GM12878 (cell line): ENCODE results near the gene NDUFB7. TPM values are rescaled to one million over a fixed set of nuclear protein-coding genes. Genes with fewer than 3 reads are reported as not detected.
A peak's percentile ranks its signal among the peaks of the same experiment; 100 is the strongest.

Source experiments
- ATAC-seq: fragments of 200-7000 bp; cut with Tn5 transposase; 3 replicates; pipeline ENCODE4 v1.9.1; 2020; ENCODE audit warnings: mild to moderate bottlenecking, moderate library complexity
- Bru-seq: library from RNA; stranded (reverse); fragments of 400-500 nt; gene quantifications from one replicate; lab custom pipeline; 2021; lab: Mats Ljungman, UMichigan
- BruChase-seq, 2 experiments: library from RNA; stranded (reverse); fragments of 400-500 nt; gene quantifications; one replicate each; lab custom pipeline; 2021; lab: Mats Ljungman, UMichigan
- BruUV-seq: library from RNA; stranded (reverse); fragments of 400-500 nt; replicated peaks from 2 replicates; lab custom pipeline; 2021; lab: Mats Ljungman, UMichigan
- CTCF ChIA-PET: fragments of 300-600 bp; sonication (Branson Sonifier 250); formaldehyde crosslinking; extraction: SDS; loops from one replicate; lab custom pipeline; 2021; ENCODE audit warnings: inconsistent platforms; lab: Yijun Ruan, JAX
- POLR2A ChIA-PET: fragments of 350-600 bp; formaldehyde crosslinking; extraction: SDS; loops from one replicate; lab custom pipeline; 2021; ENCODE audit warnings: inconsistent platforms; lab: Charles Lee
- RAD21 ChIA-PET: fragments of 300-600 bp; sonication (Branson Sonifier 250); formaldehyde crosslinking; loops from one replicate; lab custom pipeline; 2023; ENCODE audit warnings: antibody characterized with exemption; ENCODE audit not compliant: unreplicated experiment; lab: Charles Lee
- SMC1A ChIA-PET: fragments of 300-600 bp; sonication (Branson Sonifier 250); formaldehyde crosslinking; loops from one replicate; lab custom pipeline; 2023; ENCODE audit not compliant: unreplicated experiment, uncharacterized antibody; lab: Charles Lee
- DNase-seq: peaks from one replicate; pipeline ENCODE4 v3.0.0-alpha.2; 2011; ENCODE audit warnings: low read depth, low spot score
- FAIRE-seq: peaks from 3 replicates; lab custom pipeline; 2011; peaks lifted over from hg19 to GRCh38; lab: Jason Lieb, UNC
- H2AFZ ChIP-seq: 2 replicates; pipeline ENCODE4 v1.6.0; 2011; ENCODE audit warnings: low read depth, low read length, control low read depth; ENCODE audit not compliant: control insufficient read depth
- H3K27ac ChIP-seq: 2 replicates; pipeline ENCODE4 v1.5.1; 2011; ENCODE audit warnings: control low read depth; ENCODE audit not compliant: control insufficient read depth, insufficient read depth
- H3K27me3 ChIP-seq, 2 experiments: replicated peaks in 1 of 2; 2 replicates each; pipeline versions ENCODE4 v1.6.0 to v1.6.1; 2011; ENCODE audit warnings: low read length in 1 of 2; ENCODE audit not compliant: control insufficient read depth in 2 of 2, insufficient read depth in 2 of 2
- H3K36me3 ChIP-seq, 2 experiments: 2 replicates each; pipeline ENCODE4 v1.5.1; 2011; ENCODE audit warnings: low read length in 1 of 2; ENCODE audit not compliant: control insufficient read depth in 2 of 2, insufficient read depth in 2 of 2
- H3K4me1 ChIP-seq: 2 replicates; pipeline ENCODE4 v1.6.1; 2011; ENCODE audit warnings: mild to moderate bottlenecking, low read length, moderate library complexity, mixed read lengths; ENCODE audit not compliant: control insufficient read depth, insufficient read depth
- H3K4me2 ChIP-seq: 2 replicates; pipeline ENCODE4 v1.6.0; 2011; ENCODE audit warnings: control low read depth; ENCODE audit not compliant: control insufficient read depth, insufficient read depth
- H3K4me3 ChIP-seq: fragments of 200-600 bp; sonication (generic); 2 replicates; pipeline ENCODE4 v1.5.1; 2016
- H3K79me2 ChIP-seq: 2 replicates; pipeline ENCODE4 v1.6.0; 2011; ENCODE audit warnings: low read length; ENCODE audit not compliant: control insufficient read depth, insufficient read depth
- H3K9ac ChIP-seq: 2 replicates; pipeline ENCODE4 v1.8.0; 2011; ENCODE audit warnings: low read length, control low read depth, mixed read lengths; ENCODE audit not compliant: control insufficient read depth, insufficient read depth
- H3K9me3 ChIP-seq: replicated peaks from 3 replicates; pipeline ENCODE4 v1.5.1; 2011; ENCODE audit warnings: mild to moderate bottlenecking, low read length; ENCODE audit not compliant: control insufficient read depth, insufficient read depth
- H4K20me1 ChIP-seq: 2 replicates; pipeline ENCODE4 v1.6.0; 2011; ENCODE audit not compliant: control insufficient read depth, insufficient read depth
- CREM ChIP-seq: IDR thresholded peaks from 2 replicates; pipeline ENCODE4 v1.6.1; 2014; ENCODE audit warnings: antibody characterized with exemption, low read depth
- FOXM1 ChIP-seq: IDR thresholded peaks from 2 replicates; pipeline ENCODE4 v1.6.1; 2012; ENCODE audit warnings: low read depth, mild to moderate bottlenecking, inconsistent platforms, low read length, moderate library complexity
- GATAD2B ChIP-seq: fragments of 450-650 bp; conservative IDR thresholded peaks from 2 replicates; pipeline ENCODE4 v1.6.1; 2017; ENCODE audit warnings: low read depth, mild to moderate bottlenecking, moderate library complexity
- HCFC1 ChIP-seq: fragments of 150-350 bp; IDR thresholded peaks from 2 replicates; pipeline ENCODE4 v1.6.1; 2014; ENCODE audit warnings: low read length
- IKZF1 ChIP-seq: fragments of 450-650 bp; conservative IDR thresholded peaks from 2 replicates; pipeline ENCODE4 v1.6.1; 2017; ENCODE audit warnings: antibody characterized with exemption, mild to moderate bottlenecking
- MTA2 ChIP-seq: fragments of 450-650 bp; IDR thresholded peaks from 2 replicates; pipeline ENCODE4 v1.6.1; 2016; ENCODE audit warnings: low read depth, mild to moderate bottlenecking, moderate library complexity
- POLR2A ChIP-seq: IDR thresholded peaks from 2 replicates; pipeline ENCODE4 v1.6.1; 2011; ENCODE audit warnings: low read depth, mild to moderate bottlenecking, low read length
- RAD21 ChIP-seq: IDR thresholded peaks from 2 replicates; pipeline ENCODE4 v1.6.1; 2011; ENCODE audit warnings: mild to moderate bottlenecking, low read depth, low read length, moderate library complexity; ENCODE audit not compliant: insufficient read depth
- RUNX3 ChIP-seq: IDR thresholded peaks from 2 replicates; pipeline ENCODE4 v1.6.1; 2012; ENCODE audit warnings: low read length, inconsistent platforms
- SIX5 ChIP-seq: IDR thresholded peaks from 2 replicates; pipeline ENCODE4 v1.6.1; 2011; ENCODE audit warnings: mild to moderate bottlenecking, low read depth, low read length, moderate library complexity; ENCODE audit not compliant: severe bottlenecking
- SREBF1 ChIP-seq: IDR thresholded peaks from 2 replicates; pipeline ENCODE4 v1.6.1; 2012; ENCODE audit warnings: mild to moderate bottlenecking, low read length
- SREBF2 ChIP-seq: IDR thresholded peaks from 2 replicates; pipeline ENCODE4 v1.6.1; 2012; ENCODE audit warnings: mild to moderate bottlenecking, low read length
- YY1 ChIP-seq: IDR thresholded peaks from 2 replicates; pipeline ENCODE4 v1.6.1; 2011; ENCODE audit warnings: low read depth, mild to moderate bottlenecking, low read length
- WGBS: methylation state at CpG from one replicate; pipeline ENCODE4 v1.1.6; 2016; ENCODE audit warnings: low lambda C conversion rate; ENCODE audit not compliant: insufficient replicate concordance, insufficient coverage; ENCODE audit errors: missing lambda C conversion rate; 5-methylcytosine and 5-hydroxymethylcytosine counted together
- in situ Hi-C: fragments of 300-500 bp; cut with MboI; formaldehyde crosslinking; loops from 9 replicates; pipeline ENCODE4 v1.14.3; 2018; ENCODE audit warnings: mixed read lengths
- intact Hi-C: fragments of 100-400 bp; cut with micrococcal nuclease; formaldehyde crosslinking; loops from one replicate; pipeline ENCODE4 v1.14.2; 2022; ENCODE audit not compliant: unreplicated experiment
- long read RNA-seq, 2 experiments: library from polyadenylated mRNA; unstranded; transcript quantifications; one replicate each; pipeline ENCODE4 v2.0.0, GENCODE V29; 2019 to 2020
- polyA minus RNA-seq, 3 experiments: library from RNA; depleted of rRNA, polyadenylated mRNA; stranded (reverse); fragments of >200 nt; gene quantifications; 2 replicates each; pipeline ENCODE4 v1.2.3, GENCODE V29; 2011
- polyA plus RNA-seq, 11 experiments: library from polyadenylated mRNA; depleted of rRNA in 4 of 11; unstranded in 6 of 11; stranded (reverse) in 5 of 11; fragments of >200 nt; fragmentation: Nextera tagmentation in 4 of 11; fragmentation: Illumina TruSeq in 1 of 11; extraction: Ambion mirVana in 4 of 11; extraction: Trizol in 1 of 11; gene quantifications; 1 replicate in 1 of 11; 2 replicates in 10 of 11; pipeline versions ENCODE4 v1.2.1 to v1.2.3, GENCODE V29; 2011 to 2016; ENCODE audit warnings: inconsistent platforms in 2 of 11, missing spikeins in 2 of 11, low read depth in 1 of 11
- total RNA-seq, 4 experiments: library from RNA; depleted of rRNA in 3 of 4; stranded (reverse); fragments of >200 nt in 3 of 4; fragmentation: Illumina TruSeq in 1 of 4; extraction: Trizol in 1 of 4; gene quantifications; 2 replicates each; pipeline versions ENCODE4 v1.2.1 to v1.2.3, GENCODE V29; 2013 to 2021
- TF ChIP-seq, protein P1 (sequence below): fragments of 450-650 bp; conservative IDR thresholded peaks from 2 replicates; pipeline ENCODE4 v1.6.1; 2017; ENCODE audit warnings: mild to moderate bottlenecking, moderate library complexity
- TF ChIP-seq, protein P2 (sequence below): fragments of 450-650 bp; IDR thresholded peaks from 2 replicates; pipeline ENCODE4 v1.6.1; 2017; ENCODE audit warnings: mild to moderate bottlenecking, low read depth, inconsistent platforms; ENCODE audit not compliant: poor library complexity, severe bottlenecking

Gene NDUFB7
- total RNA-seq (2013; cell fraction: nucleolus; rRNA removed), result 10.7 and 13.1 TPM in 2 replicates
- total RNA-seq (2014; rRNA removed), result 366 and 434 TPM in 2 replicates
- 76.1 and 95.5 TPM in 2 replicates for total RNA-seq (2014; rRNA removed; fragmentation: Illumina TruSeq; extraction: Trizol)
- 220 and 223 TPM in 2 replicates for total RNA-seq (2021)
- 28.6 TPM for polyA plus RNA-seq (2011; ENCODE audit: low read depth)
- polyA plus RNA-seq (2011; rRNA removed), result 36.6 and 145 TPM in 2 replicates
- polyA plus RNA-seq (2011; cell fraction: cytosol; rRNA removed), result 315 and 605 TPM in 2 replicates
- polyA plus RNA-seq (2011; cell fraction: nucleus; rRNA removed), result 183 and 221 TPM in 2 replicates
- polyA plus RNA-seq (2012), result 141 and 142 TPM in 2 replicates
- 1.2 and 20.2 TPM in 2 replicates for polyA plus RNA-seq (2014; fragmentation: Illumina TruSeq; extraction: Trizol)
- polyA plus RNA-seq (2014; fragmentation: Nextera tagmentation; extraction: Ambion mirVana), result 10 to 100 TPM; 14.6 to 72.4 TPM
- polyA plus RNA-seq (2014; rRNA removed), result 480 and 530 TPM in 2 replicates
- polyA plus RNA-seq (2016; fragmentation: Nextera tagmentation; extraction: Ambion mirVana), result 100 to 1,000 TPM; 415 to 425 TPM
- 30.6 and 79.5 TPM in 2 replicates for polyA minus RNA-seq (2011; rRNA and poly(A)+ RNA removed)
- 49.7 and 52.9 TPM in 2 replicates for polyA minus RNA-seq (2011; cell fraction: cytosol; rRNA and poly(A)+ RNA removed)
- 19.3 and 21.0 TPM in 2 replicates for polyA minus RNA-seq (2011; cell fraction: nucleus; rRNA and poly(A)+ RNA removed)
- percentile 67 among the genes with signal in this experiment for Bru-seq, nascent RNA
- BruChase-seq, experiment 1, labeled RNA remaining after a 6-hour chase, result percentile 76 among the genes with signal in this experiment
- BruChase-seq, experiment 2, labeled RNA remaining after a 2-hour chase, result percentile 67 among the genes with signal in this experiment
- long read RNA-seq, experiment 1, transcript NDUFB7-201 (3 exons, 531 nt), result major isoform, 140 of 142 reads
- long read RNA-seq, experiment 1, partial matches to known transcripts, result 0 of 142 reads
- long read RNA-seq, experiment 1, other reads (novel, unspliced or antisense), result 1 of 142 reads
- long read RNA-seq, experiment 2, transcript NDUFB7-201 (3 exons, 531 nt), result major isoform, 101 of 104 reads
- long read RNA-seq, experiment 2, partial matches to known transcripts, result 0 of 104 reads
- long read RNA-seq, experiment 2, other reads (novel, unspliced or antisense), result 3 of 104 reads

DNA sequence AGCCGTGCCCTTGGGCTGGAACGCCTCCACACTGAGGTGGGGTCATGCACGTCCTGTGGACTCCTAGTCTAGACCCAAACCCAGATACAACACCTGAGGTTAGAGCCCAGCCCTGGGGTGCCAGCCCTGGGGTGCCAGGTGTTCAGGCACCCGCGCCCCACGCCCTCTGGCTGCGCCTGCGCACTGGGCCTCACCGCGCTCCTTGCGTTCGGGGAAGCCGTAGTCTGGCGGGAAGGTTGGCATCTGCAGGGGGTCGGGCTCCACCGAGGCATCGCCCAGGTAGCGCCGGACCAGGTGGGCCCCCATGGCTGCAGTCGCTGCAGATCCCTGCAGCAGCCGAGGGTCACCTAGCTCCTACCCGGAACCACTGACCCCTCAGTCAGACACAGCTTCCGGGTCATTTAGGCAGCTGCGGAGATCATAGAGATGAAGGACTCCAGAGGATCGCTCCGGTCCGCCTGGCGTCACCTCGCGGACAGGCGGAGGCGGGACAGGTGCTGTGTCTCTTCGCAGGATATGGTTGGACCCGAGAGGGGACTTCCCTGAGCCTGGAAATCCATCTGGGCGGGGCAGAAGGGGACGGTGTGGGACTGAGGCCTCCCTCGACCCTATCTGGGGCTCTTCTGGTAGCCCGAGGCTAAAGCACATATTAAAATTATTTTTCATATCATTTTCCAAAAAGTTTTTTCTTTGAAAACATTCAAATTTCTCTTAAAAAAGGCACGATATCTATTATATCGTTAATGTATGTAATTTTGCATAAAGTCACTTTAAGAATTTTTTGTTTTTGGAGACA lies at the start of gene NDUFB7:
TSS of gene NDUFB7 (minus strand) at position 372 of the 796 bp plus-strand sequence. CDS start at position 306, 66 bp downstream.
- CTCF ChIA-PET, result interaction anchor here (0.6 to 14.6 kb wide), 15 partner anchors 9 to 1479 kb away, joined by 3 to 803 read pairs (median 6); partner anchors contain the start of gene ZNF333
- FAIRE-seq (peak; percentile 89), ATAC-seq (peak; percentile 96), DNase-seq (peak; percentile 90)
- Histone ChIP-seq H3K9me3 (no peaks in the 10 kb centered on the region), H3K4me3 (peak within 1 kb of the TSS; percentile 99), H3K9ac (peak within 1 kb of the TSS; percentile 71), H3K4me1 (peaks cover 12% of the 10 kb centered on the region), H3K27me3 (no peaks in the 10 kb centered on the region), H4K20me1 (no peaks in the 10 kb centered on the region), H3K4me2 (peak within 1 kb of the TSS; percentile 66), H3K27ac (peak within 1 kb of the TSS; percentile 93), H3K36me3 (peaks cover 0 to under 1% of the 10 kb centered on the region in 2 experiments; a peak in 2 of 4 replicates), H3K79me2 (peaks cover 22% of the 10 kb centered on the region), H2AFZ (peak within 1 kb of the TSS; percentile 99)
- in situ Hi-C loops (loop anchor here (5.0 kb wide), 1 partner anchor 115 kb away; no protein-coding TSS in a partner anchor), intact Hi-C loops (loop anchor here (5.0 to 10.0 kb wide), 3 partner anchors 35 to 315 kb away; partner anchors contain the start of gene OR7A17)
- RAD21 ChIA-PET, result interaction anchor here (0.6 to 13.6 kb wide), 8 partner anchors 16 to 453 kb away, joined by 3 to 593 read pairs (median 3); partner anchors contain the start of gene ZNF333
- BruUV-seq, result TSS peak; percentile 83
- POLR2A ChIA-PET, result interaction anchor here (1.1 to 11.9 kb wide), 2 partner anchors 53 to 116 kb away, joined by 3 to 190 read pairs; partner anchors contain the start of genes DNAJB1 and ZNF333
- under 1% methylated on average over 40 of the region's 40 CpGs for WGBS
- SMC1A ChIA-PET, result interaction anchor here (0.9 to 12.5 kb wide), 6 partner anchors 10 to 319 kb away, joined by 3 to 558 read pairs (median 4); partner anchors contain the start of gene ZNF333
- TF ChIP-seq GATAD2B (peak; percentile 82), CREM (peak; percentile 80; the same call in 1 of the 2 replicates), RUNX3 (peak; percentile 50), MTA2 (peak; percentile 93), POLR2A (peak; percentile 95), SREBF1 (peak; percentile 74; the same call in 1 of the 2 replicates), HCFC1 (peak; percentile 81), SREBF2 (no peak), SIX5 (peak; percentile 56), RAD21 (no peak), FOXM1 (no peak), IKZF1 (peak; percentile 92), YY1 (peak; percentile 81)
- TF ChIP-seq, protein P1, sequence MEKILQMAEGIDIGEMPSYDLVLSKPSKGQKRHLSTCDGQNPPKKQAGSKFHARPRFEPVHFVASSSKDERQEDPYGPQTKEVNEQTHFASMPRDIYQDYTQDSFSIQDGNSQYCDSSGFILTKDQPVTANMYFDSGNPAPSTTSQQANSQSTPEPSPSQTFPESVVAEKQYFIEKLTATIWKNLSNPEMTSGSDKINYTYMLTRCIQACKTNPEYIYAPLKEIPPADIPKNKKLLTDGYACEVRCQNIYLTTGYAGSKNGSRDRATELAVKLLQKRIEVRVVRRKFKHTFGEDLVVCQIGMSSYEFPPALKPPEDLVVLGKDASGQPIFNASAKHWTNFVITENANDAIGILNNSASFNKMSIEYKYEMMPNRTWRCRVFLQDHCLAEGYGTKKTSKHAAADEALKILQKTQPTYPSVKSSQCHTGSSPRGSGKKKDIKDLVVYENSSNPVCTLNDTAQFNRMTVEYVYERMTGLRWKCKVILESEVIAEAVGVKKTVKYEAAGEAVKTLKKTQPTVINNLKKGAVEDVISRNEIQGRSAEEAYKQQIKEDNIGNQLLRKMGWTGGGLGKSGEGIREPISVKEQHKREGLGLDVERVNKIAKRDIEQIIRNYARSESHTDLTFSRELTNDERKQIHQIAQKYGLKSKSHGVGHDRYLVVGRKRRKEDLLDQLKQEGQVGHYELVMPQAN, result peak; percentile 59
- TF ChIP-seq, protein P2, sequence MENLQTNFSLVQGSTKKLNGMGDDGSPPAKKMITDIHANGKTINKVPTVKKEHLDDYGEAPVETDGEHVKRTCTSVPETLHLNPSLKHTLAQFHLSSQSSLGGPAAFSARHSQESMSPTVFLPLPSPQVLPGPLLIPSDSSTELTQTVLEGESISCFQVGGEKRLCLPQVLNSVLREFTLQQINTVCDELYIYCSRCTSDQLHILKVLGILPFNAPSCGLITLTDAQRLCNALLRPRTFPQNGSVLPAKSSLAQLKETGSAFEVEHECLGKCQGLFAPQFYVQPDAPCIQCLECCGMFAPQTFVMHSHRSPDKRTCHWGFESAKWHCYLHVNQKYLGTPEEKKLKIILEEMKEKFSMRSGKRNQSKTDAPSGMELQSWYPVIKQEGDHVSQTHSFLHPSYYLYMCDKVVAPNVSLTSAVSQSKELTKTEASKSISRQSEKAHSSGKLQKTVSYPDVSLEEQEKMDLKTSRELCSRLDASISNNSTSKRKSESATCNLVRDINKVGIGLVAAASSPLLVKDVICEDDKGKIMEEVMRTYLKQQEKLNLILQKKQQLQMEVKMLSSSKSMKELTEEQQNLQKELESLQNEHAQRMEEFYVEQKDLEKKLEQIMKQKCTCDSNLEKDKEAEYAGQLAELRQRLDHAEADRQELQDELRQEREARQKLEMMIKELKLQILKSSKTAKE, result no peak
